ENCODE results near the gene NMT1. TPM values are rescaled to one million over a fixed set of nuclear protein-coding genes. Genes with fewer than 3 reads are reported as not detected.

NMT1 gene
- total and polyA plus RNA-seq, 2 of the 13 experiments (the other 11 are each of a cell fraction or from before 2014, with no cell fraction given), result 75.7 to 142 TPM

- TF ChIP-seq SOX13 (IDR thresholded peaks at IDR 0.05) (no peak), SOX13 (CRISPR knock-in tag; conservative IDR thresholded peaks at IDR 0.05 in 1 of 2, IDR thresholded peaks at IDR 0.05 in 1 of 2) (0 out of 4 replicates have a peak, but pooled peaks of 1 of the 2 experiments have one; percentile 15), ZNF496 (CRISPR knock-in tag; IDR thresholded peaks at IDR 0.05; ENCODE audit: insufficient replicate concordance) (no peak), ZSCAN21 (CRISPR knock-in tag; IDR thresholded peaks at IDR 0.05; ENCODE audit: borderline replicate concordance) (0 out of 2 replicates have a peak, but pooled peaks have one; percentile 17), RFX3 (CRISPR knock-in tag; IDR thresholded peaks at IDR 0.05) (no peak), FOXC1 (CRISPR knock-in tag; IDR thresholded peaks at IDR 0.05; ENCODE audit: borderline replicate concordance) (no peak), ZNF354B (CRISPR knock-in tag; IDR thresholded peaks at IDR 0.05) (no peak), SALL1 (CRISPR knock-in tag; IDR thresholded peaks at IDR 0.05) (peak; percentile 35; the same call in 1 of the 2 replicates), ZNF232 (CRISPR knock-in tag; IDR thresholded peaks at IDR 0.05; ENCODE audit: borderline replicate concordance) (no peak), ZNF546 (CRISPR knock-in tag; conservative IDR thresholded peaks at IDR 0.05) (no peak), ZNF430 (CRISPR knock-in tag; IDR thresholded peaks at IDR 0.05) (no peak), NFE2L2 (IDR thresholded peaks at IDR 0.05; ENCODE audit: low read length) (no peak), SOX5 (CRISPR knock-in tag; IDR thresholded peaks at IDR 0.05; ENCODE audit: borderline replicate concordance) (0 out of 2 replicates have a peak, but pooled peaks have one; percentile 17), FOXK1 (CRISPR knock-in tag; IDR thresholded peaks at IDR 0.05; ENCODE audit: borderline replicate concordance, low read depth) (no peak), SP140L (CRISPR knock-in tag; IDR thresholded peaks at IDR 0.05; ENCODE audit: borderline replicate concordance) (no peak), NCOA1 (CRISPR knock-in tag; IDR thresholded peaks at IDR 0.05) (no peak), NFKBIZ (CRISPR knock-in tag; IDR thresholded peaks at IDR 0.05) (no peak), DPF2 (CRISPR knock-in tag; IDR thresholded peaks at IDR 0.05; ENCODE audit: borderline replicate concordance, low read depth) (no peak), ISL2 (CRISPR knock-in tag; IDR thresholded peaks at IDR 0.05) (no peak), ZBTB33 (CRISPR knock-in tag; IDR thresholded peaks at IDR 0.05) (peak; percentile 35; the same call in 1 of the 2 replicates), ZNF616 (CRISPR knock-in tag; IDR thresholded peaks at IDR 0.05; ENCODE audit: low read depth) (no peak), ZC3H4 (CRISPR knock-in tag; IDR thresholded peaks at IDR 0.05; ENCODE audit: borderline replicate concordance) (no peak), TRIM24 (CRISPR knock-in tag; IDR thresholded peaks at IDR 0.05) (no peak), ZNF703 (CRISPR knock-in tag; IDR thresholded peaks at IDR 0.05; ENCODE audit: borderline replicate concordance) (no peak), ZNF260 (CRISPR knock-in tag; IDR thresholded peaks at IDR 0.05; ENCODE audit: borderline replicate concordance, low read depth) (no peak), SIX4 (CRISPR knock-in tag; IDR thresholded peaks at IDR 0.05) (no peak), NR2F2 (IDR thresholded peaks at IDR 0.05; ENCODE audit: borderline replicate concordance, low read depth) (no peak), JUND (CRISPR knock-in tag; IDR thresholded peaks at IDR 0.05) (no peak), KLF9 (CRISPR knock-in tag; IDR thresholded peaks at IDR 0.05; ENCODE audit: low read depth) (no peak), ZNF383 (CRISPR knock-in tag; IDR thresholded peaks at IDR 0.05; ENCODE audit: borderline replicate concordance) (no peak)
Observed at GRCh38 chr17:45098869-45099616, 37.9 kb downstream of the NMT1 start (continued).

Data from HepG2 (cell line).